Mesenchymal stem cell (in vitro differentiated cells and primary cell): ENCODE data around the gene ADAM12.
A peak's percentile ranks its signal among the peaks of the same experiment; 100 is the strongest.

Experiments
- DNase-seq: peaks from one replicate; pipeline ENCODE4 v3.0.0-alpha.2; 2013
- H2AFZ ChIP-seq: one replicate; pipeline ENCODE4 v1.6.1; 2013; ENCODE audit warnings: low read depth, mild to moderate bottlenecking, control low read depth, inconsistent platforms, low read length, moderate library complexity
- H2AK5ac ChIP-seq: 2 replicates; pipeline ENCODE4 v1.6.1; 2013; ENCODE audit warnings: low read length, moderate library complexity, mild to moderate bottlenecking, inconsistent platforms; ENCODE audit not compliant: severe bottlenecking
- H2BK120ac ChIP-seq: one replicate; pipeline ENCODE4 v1.6.1; 2013; ENCODE audit warnings: low read depth, mild to moderate bottlenecking, inconsistent platforms, low read length, moderate library complexity
- H2BK12ac ChIP-seq, 2 experiments: one replicate each; pipeline ENCODE4 v1.6.1; 2013; ENCODE audit warnings: inconsistent platforms in 2 of 2, low read length in 2 of 2, mild to moderate bottlenecking in 2 of 2, moderate library complexity in 2 of 2, control low read depth in 1 of 2
- H2BK15ac ChIP-seq: one replicate; pipeline ENCODE4 v1.6.1; 2013; ENCODE audit warnings: mild to moderate bottlenecking, low read depth, inconsistent platforms; ENCODE audit not compliant: poor library complexity, severe bottlenecking
- H2BK5ac ChIP-seq: 2 replicates; pipeline ENCODE4 v1.6.1; 2013; ENCODE audit warnings: low read depth, mild to moderate bottlenecking, low read length, control low read depth, inconsistent platforms; ENCODE audit not compliant: poor library complexity, severe bottlenecking
- H3K14ac ChIP-seq, 2 experiments: one replicate each; pipeline ENCODE4 v1.6.1; 2013; ENCODE audit warnings: inconsistent platforms in 2 of 2, low read length in 2 of 2, control low read depth in 1 of 2, mild to moderate bottlenecking in 1 of 2, moderate library complexity in 1 of 2
- H3K18ac ChIP-seq, 2 experiments: one replicate each; pipeline ENCODE4 v1.6.1; 2013; ENCODE audit warnings: inconsistent platforms in 2 of 2, low read length in 2 of 2, control low read depth in 1 of 2, low read depth in 1 of 2, mild to moderate bottlenecking in 1 of 2
- H3K23ac ChIP-seq, 2 experiments: one replicate each; pipeline ENCODE4 v1.6.1; 2013; ENCODE audit warnings: inconsistent platforms in 2 of 2, low read length in 2 of 2, mild to moderate bottlenecking in 2 of 2, moderate library complexity in 2 of 2, control low read depth in 1 of 2
- H3K27ac ChIP-seq: 2 replicates; pipeline ENCODE4 v1.5.1; 2013; ENCODE audit warnings: mild to moderate bottlenecking, moderate library complexity, low read length, control low read depth, inconsistent platforms; ENCODE audit not compliant: poor library complexity, severe bottlenecking
- H3K27me3 ChIP-seq, 2 experiments: 2 replicates each; pipeline versions ENCODE4 v1.6.1 to v1.7.0; 2013; ENCODE audit warnings: low read length in 2 of 2, mild to moderate bottlenecking in 2 of 2, moderate library complexity in 2 of 2, control low read depth in 1 of 2, inconsistent platforms in 1 of 2; ENCODE audit not compliant: control insufficient read depth in 1 of 2, insufficient read depth in 1 of 2
- H3K36me3 ChIP-seq, 2 experiments: 2 replicates each; pipeline versions ENCODE4 v1.6.1 to v1.7.0; 2013; ENCODE audit warnings: low read length in 2 of 2, control low read depth in 1 of 2, inconsistent platforms in 1 of 2, low read depth in 1 of 2, mild to moderate bottlenecking in 1 of 2; ENCODE audit not compliant: insufficient read depth in 2 of 2, control insufficient read depth in 1 of 2
- H3K4ac ChIP-seq, 2 experiments: one replicate each; pipeline ENCODE4 v1.6.1; 2013; ENCODE audit warnings: inconsistent platforms in 2 of 2, low read length in 2 of 2, mild to moderate bottlenecking in 2 of 2, moderate library complexity in 2 of 2, control low read depth in 1 of 2, low read depth in 1 of 2
- H3K4me1 ChIP-seq: 2 replicates; pipeline ENCODE4 v1.6.1; 2013; ENCODE audit warnings: low read depth, low read length, control low read depth; ENCODE audit not compliant: control insufficient read depth, insufficient read depth
- H3K4me2 ChIP-seq: 2 replicates; pipeline ENCODE4 v1.6.1; 2013; ENCODE audit warnings: low read length, mild to moderate bottlenecking, inconsistent platforms; ENCODE audit not compliant: poor library complexity, severe bottlenecking
- H3K4me3 ChIP-seq, 2 experiments: 2 replicates each; pipeline versions ENCODE4 v1.5.1 to v1.7.0; 2013; ENCODE audit warnings: low read length in 2 of 2, mild to moderate bottlenecking in 2 of 2, control low read depth in 1 of 2, low read depth in 1 of 2; ENCODE audit not compliant: insufficient read depth in 1 of 2
- H3K79me1 ChIP-seq: replicated peaks from 2 replicates; pipeline ENCODE4 v1.6.1; 2013; ENCODE audit warnings: mild to moderate bottlenecking, control low read depth, low read length, inconsistent platforms; ENCODE audit not compliant: poor library complexity, severe bottlenecking
- H3K9ac ChIP-seq: 2 replicates; pipeline ENCODE4 v1.7.0; 2013; ENCODE audit warnings: mild to moderate bottlenecking, low read length, moderate library complexity
- H3K9me3 ChIP-seq: 2 replicates; pipeline ENCODE4 v1.7.0; 2013; ENCODE audit warnings: mild to moderate bottlenecking, low read length; ENCODE audit not compliant: control insufficient read depth
- H4K8ac ChIP-seq: one replicate; pipeline ENCODE4 v1.6.1; 2013; ENCODE audit warnings: inconsistent platforms, mild to moderate bottlenecking, low read length, moderate library complexity
- H4K91ac ChIP-seq: one replicate; pipeline ENCODE4 v1.6.1; 2013; ENCODE audit warnings: mild to moderate bottlenecking, low read length, inconsistent platforms
- WGBS: methylation state at CpG from one replicate; pipeline ENCODE4 v1.1.7; 2013; ENCODE audit warnings: mixed read lengths; 5-methylcytosine and 5-hydroxymethylcytosine counted together

ADAM12 gene

DNA sequence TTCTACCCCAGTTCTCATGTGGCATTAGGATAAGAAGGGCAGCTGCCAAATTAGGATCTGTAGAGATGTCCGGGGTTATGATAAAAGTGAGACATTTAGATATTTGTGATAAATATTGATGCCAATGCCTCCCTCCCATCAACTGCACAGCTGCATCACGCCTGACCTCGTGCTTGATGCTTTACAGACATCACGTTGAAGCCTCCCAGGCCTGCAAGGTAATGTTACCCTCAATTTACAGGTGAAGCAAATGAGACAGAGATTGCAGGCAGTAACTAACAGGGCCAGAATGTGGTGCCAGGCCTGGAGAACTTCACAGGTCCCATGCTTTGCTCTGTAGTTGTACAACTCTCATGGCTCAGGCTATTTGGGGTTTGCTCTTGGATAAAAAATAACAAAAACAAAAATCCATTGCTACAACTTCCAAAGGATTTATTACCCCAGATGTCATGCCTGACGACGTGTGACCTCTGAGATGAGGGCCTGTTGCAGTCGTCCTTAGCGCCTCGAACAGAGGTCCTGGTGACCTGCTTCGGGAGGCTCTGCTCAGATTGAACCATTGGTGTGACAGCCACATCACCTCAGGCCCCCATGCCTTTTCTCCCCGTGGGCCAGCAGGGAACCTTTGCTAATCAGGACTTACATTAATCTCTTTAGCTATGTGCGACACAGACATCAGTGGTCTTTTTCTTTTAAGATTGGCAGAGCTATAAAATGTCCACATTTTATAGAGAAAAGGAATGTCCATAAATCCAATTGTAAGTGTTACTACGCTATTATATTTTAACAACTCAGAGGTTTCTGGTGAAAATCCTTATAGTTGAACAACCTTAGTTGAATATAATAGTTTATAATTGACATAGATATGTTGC lies 169.3 kb downstream of the ADAM12 start:
- peaks cover 12% of the 10 kb centered on the region for H3K4me1 ChIP-seq
- H3K23ac ChIP-seq, result no peak overlapping the region
- H3K4me3 ChIP-seq, result no peak overlapping the region
- no peak overlapping the region for H2BK15ac ChIP-seq
- peaks cover 43% of the 10 kb centered on the region for H3K79me1 ChIP-seq
- H4K91ac ChIP-seq, result no peak overlapping the region
- H3K36me3 ChIP-seq, result peaks cover 6 to 28% of the 10 kb centered on the region in 2 experiments
- H3K9ac ChIP-seq, result no peak overlapping the region
- H2BK120ac ChIP-seq, result no peak overlapping the region
- no peak overlapping the region for H2BK5ac ChIP-seq
- WGBS, result 61% methylated on average over 10 of the region's 13 CpGs
- no peaks in the 10 kb centered on the region for H3K27me3 ChIP-seq
- no peak overlapping the region for H4K8ac ChIP-seq
- H2AK5ac ChIP-seq, result no peak overlapping the region
- H2AFZ ChIP-seq, result no peak overlapping the region
- peak overlapping the region in 1 of 2 experiments; percentile 61 for H3K4ac ChIP-seq
- H3K14ac ChIP-seq, result no peak overlapping the region
- DNase-seq, result no peak
- no peaks in the 10 kb centered on the region for H3K9me3 ChIP-seq
- H2BK12ac ChIP-seq, result peak overlapping the region in 1 of 2 experiments; percentile 92
- no peak overlapping the region for H3K4me2 ChIP-seq
- H3K18ac ChIP-seq, result no peak overlapping the region
- no peak overlapping the region for H3K27ac ChIP-seq

DNA sequence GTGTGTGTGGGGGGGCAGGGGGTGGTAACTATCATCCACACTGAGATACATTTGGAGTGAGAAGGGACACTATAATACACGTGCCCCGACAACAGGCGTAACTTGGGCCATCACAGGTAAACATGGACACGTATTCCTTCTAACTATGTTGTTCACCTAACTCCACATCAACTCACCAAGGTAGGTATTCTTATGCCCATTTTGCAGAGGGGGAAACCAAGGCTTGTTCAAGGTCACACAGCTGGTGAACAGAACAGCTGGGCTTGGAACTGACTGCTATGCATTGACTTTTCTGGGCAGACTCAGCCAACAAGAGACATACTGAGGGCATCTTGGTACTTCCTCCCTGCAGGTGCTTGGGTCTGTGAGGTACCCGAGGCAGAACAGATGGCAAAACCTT lies 170.1 kb downstream of the ADAM12 start:
- H2BK5ac ChIP-seq, result no peak overlapping the region
- WGBS, result 98% methylated on average over 4 of the region's 5 CpGs
- H3K4me1 ChIP-seq, result peaks cover 9% of the 10 kb centered on the region
- H3K79me1 ChIP-seq, result peaks cover 38% of the 10 kb centered on the region
- H4K8ac ChIP-seq, result no peak overlapping the region
- no peaks in the 10 kb centered on the region for H3K27me3 ChIP-seq
- H4K91ac ChIP-seq, result no peak overlapping the region
- H2AK5ac ChIP-seq, result no peak overlapping the region
- H3K9me3 ChIP-seq, result no peaks in the 10 kb centered on the region
- H3K9ac ChIP-seq, result no peak overlapping the region
- no peak overlapping the region for H3K27ac ChIP-seq
- DNase-seq, result no peak
- no peak overlapping the region for H3K14ac ChIP-seq
- no peak overlapping the region for H2AFZ ChIP-seq
- H3K18ac ChIP-seq, result peak overlapping the region; percentile 41 to 68
- H3K4ac ChIP-seq, result peak overlapping the region in 1 of 2 experiments; percentile 32
- H2BK120ac ChIP-seq, result no peak overlapping the region
- H3K4me3 ChIP-seq, result no peak overlapping the region
- peak overlapping the region in 1 of 2 experiments; percentile 98 for H2BK12ac ChIP-seq
- no peak overlapping the region for H3K4me2 ChIP-seq
- no peak overlapping the region for H2BK15ac ChIP-seq
- no peak overlapping the region for H3K23ac ChIP-seq
- H3K36me3 ChIP-seq, result peaks cover 6 to 30% of the 10 kb centered on the region in 2 experiments

DNA sequence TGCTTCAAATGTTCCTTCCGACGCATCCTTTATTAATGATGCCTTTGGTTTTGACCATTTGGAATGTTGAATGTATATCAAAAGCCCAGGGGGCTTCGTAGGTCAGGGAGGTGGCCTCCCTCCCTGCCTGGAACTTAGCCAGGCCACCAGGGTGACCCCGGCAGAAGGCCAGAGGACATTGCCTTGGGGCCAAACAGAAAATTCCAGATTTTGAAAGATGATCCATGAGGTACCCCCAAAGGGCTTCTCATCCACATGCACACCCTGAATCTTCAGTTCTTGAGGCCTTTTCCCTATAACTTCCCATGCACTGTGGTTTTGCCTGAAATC lies 171.7 kb downstream of the ADAM12 start:
- H3K14ac ChIP-seq, result no peak overlapping the region
- H3K9ac ChIP-seq, result peak overlapping the region; percentile 78
- H3K18ac ChIP-seq, result peak overlapping the region; percentile 29 to 57
- no peaks in the 10 kb centered on the region for H3K27me3 ChIP-seq
- H2AK5ac ChIP-seq, result no peak overlapping the region
- no peak overlapping the region for H3K4me3 ChIP-seq
- no peak overlapping the region for H2BK120ac ChIP-seq
- no peak overlapping the region for H4K91ac ChIP-seq
- 3% methylated on average over 2 of the region's 4 CpGs for WGBS
- H3K27ac ChIP-seq, result no peak overlapping the region
- H3K4me2 ChIP-seq, result no peak overlapping the region
- peaks cover 36% of the 10 kb centered on the region for H3K79me1 ChIP-seq
- H3K23ac ChIP-seq, result no peak overlapping the region
- H3K36me3 ChIP-seq, result peaks cover 6 to 33% of the 10 kb centered on the region in 2 experiments
- H2AFZ ChIP-seq, result no peak overlapping the region
- no peak for DNase-seq
- no peak overlapping the region for H2BK15ac ChIP-seq
- H4K8ac ChIP-seq, result peak overlapping the region; percentile 0
- H2BK12ac ChIP-seq, result peak overlapping the region in 1 of 2 experiments; percentile 86
- peak overlapping the region; percentile 66 to 68 for H3K4ac ChIP-seq
- H3K9me3 ChIP-seq, result no peaks in the 10 kb centered on the region
- H2BK5ac ChIP-seq, result no peak overlapping the region
- peaks cover 9% of the 10 kb centered on the region for H3K4me1 ChIP-seq

DNA sequence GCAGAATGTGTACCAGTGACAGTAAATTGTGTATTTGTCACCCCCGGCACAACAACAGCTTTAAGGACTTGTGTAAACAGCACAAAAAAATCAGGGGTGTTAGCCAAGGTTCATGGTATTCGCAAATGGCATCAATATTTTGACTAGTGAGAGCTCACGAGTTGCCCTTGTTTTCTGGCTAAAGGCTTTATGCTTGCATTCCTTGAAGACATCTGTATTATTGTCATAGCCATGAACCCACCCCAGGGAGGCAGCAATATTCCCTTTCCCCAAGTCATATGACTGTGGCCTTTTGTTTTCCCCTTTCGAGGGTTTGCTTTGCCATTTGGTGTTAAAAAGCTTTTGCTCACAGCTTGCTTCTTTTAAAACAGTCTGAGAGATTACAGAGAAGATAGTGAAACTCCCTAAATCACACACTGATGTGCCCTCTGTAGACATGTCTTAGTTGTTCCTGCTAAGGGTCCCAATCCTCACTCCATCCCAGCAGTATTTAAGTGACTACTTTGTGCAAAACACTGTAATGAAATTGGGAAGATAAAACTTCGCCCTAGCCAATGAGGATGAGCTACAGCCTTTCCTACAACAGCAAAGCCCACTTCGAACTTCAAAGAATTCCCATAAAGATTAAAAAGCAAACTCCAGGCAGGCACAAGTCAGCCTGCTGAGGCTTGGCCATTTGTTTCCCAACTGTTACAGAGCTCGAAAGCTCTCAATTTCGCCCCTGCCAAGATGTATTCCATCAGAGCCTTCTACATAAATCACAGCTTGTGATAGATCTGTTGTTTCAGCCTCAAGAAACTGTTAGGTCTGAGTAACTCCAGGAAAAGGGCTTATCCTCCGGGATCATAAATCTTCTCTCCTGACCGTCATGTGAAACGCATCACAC lies 172.3 kb downstream of the ADAM12 start:
- Histone ChIP-seq H3K4me1 (peaks cover 9% of the 10 kb centered on the region), H3K14ac (no peak overlapping the region), H3K9me3 (no peaks in the 10 kb centered on the region), H2BK12ac (peak overlapping the region; percentile 61 to 74), H3K4me2 (no peak overlapping the region), H3K4ac (peak overlapping the region in 1 of 2 experiments; percentile 81), H2AFZ (no peak overlapping the region), H2BK5ac (no peak overlapping the region), H3K27ac (peak overlapping the region; percentile 27), H3K79me1 (peaks cover 42% of the 10 kb centered on the region), H3K9ac (peak overlapping the region; percentile 78), H4K8ac (peak overlapping the region; percentile 0), H2BK15ac (no peak overlapping the region), H3K27me3 (no peaks in the 10 kb centered on the region), H3K18ac (peak overlapping the region; percentile 59 to 67), H3K36me3 (peaks cover 9 to 39% of the 10 kb centered on the region in 2 experiments), H2AK5ac (no peak overlapping the region), H4K91ac (no peak overlapping the region), H2BK120ac (peak overlapping the region; percentile 42), H3K23ac (no peak overlapping the region), H3K4me3 (no peak overlapping the region)
- WGBS, result 28% methylated on average over 7 of the region's 11 CpGs
- DNase-seq, result peak; percentile 90
